Measurements from ENCODE around the gene WWC1.
"Not testable (repeated sequence)": the region's sequence is repeated elsewhere in the genome, so short reads cannot be mapped to it uniquely, and the experiment has no call there.

Gene WWC1

DNA sequence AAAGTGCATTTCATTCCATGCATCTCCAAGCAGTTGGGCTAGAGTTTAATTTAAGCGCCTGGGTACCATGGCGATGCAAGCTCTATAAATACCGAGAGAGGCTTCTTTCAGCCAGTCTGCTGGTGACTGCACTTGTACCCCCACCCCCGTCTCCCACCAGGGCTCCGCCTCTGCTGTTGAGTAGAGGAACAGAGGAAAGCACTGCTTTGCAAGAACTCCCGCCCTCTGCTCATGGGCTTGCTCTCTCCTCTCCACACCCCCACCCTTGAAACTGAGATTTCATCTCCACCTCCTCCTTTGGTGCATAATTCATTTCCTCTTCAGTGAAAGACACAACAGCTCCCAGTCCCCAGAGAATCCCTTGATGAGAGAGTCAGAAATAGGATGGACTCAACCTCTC lies 5.1 kb upstream of the WWC1 start:
- peak; percentile 55 for DNase-seq (ENCODE audit: low spot score)

GRCh38 chr5:168286863-168287262 lies 4.6 kb upstream of the WWC1 start:
- not testable (repeated sequence) for DNase-seq (ENCODE audit: low spot score)

- no peak for DNase-seq (ENCODE audit: low spot score)
These were observed 4.1 kb upstream of the WWC1 start for GRCh38 chr5:168287362-168287761.

GRCh38 chr5:168288349-168289245 lies 2.8 kb upstream of the WWC1 start:
- DNase-seq (ENCODE audit: low spot score), result peak; percentile 40

DNA sequence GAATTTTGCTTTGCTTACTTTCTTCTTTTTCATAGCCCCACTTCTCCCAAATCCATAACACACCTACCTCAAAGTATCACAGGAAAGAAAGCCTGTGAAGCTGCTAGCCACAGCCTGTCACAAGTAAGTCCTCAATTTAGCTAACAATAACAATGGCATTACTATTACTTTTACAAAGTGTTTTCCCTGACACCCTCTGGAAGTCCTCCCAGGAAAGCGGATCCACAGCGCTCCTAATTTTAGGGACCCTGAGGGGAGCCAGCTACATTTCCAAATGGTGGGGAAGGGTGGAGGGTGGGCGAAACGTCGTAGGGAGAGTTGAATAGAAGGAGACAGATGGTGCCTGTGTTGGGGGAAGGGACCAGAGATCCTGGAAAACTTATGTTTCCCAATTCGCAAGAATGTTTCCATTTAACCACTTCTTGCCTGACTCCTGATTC lies 523 bp upstream of the WWC1 start:
- no peak for DNase-seq (ENCODE audit: low spot score)

- peak; percentile 63 for DNase-seq (ENCODE audit: low spot score)
These were observed 730 bp downstream of the WWC1 start for GRCh38 chr5:168291964-168292785.

GRCh38 chr5:168292786-168293696 lies 1.6 kb downstream of the WWC1 start:
- DNase-seq (ENCODE audit: low spot score), result no peak

DNA sequence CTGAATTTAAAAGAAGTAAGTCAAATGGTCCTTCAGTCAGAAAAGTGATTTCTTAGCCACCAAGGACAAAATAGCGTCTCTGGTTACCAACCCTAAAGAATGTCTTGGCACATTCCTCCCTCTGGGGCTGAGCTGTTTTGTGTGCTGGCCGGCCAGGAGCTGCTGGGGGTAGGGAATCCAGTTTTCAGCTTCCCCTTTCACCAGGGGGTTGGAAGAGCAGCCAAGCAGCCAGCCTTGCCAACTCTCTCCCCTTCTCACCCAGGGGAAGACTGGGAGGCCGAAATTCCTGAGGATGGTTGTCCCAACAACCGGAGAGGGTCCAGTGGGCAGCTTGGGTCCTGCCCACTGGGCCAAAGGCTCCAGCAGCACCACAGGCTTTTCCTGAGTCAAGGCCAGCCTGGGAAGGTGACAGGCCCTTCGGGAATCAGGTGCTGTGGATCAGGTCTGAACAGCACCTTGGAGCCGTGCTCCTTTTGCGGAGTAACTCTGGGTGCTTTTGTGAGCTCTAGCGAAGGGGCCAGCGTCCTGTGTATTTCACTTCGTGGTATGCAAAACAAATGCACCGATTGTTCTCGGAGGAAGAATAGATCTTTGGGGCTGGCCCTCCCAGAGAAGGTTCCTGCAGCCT lies 4.2 kb downstream of the WWC1 start:
- DNase-seq (ENCODE audit: low spot score), result peak; percentile 87

DNA sequence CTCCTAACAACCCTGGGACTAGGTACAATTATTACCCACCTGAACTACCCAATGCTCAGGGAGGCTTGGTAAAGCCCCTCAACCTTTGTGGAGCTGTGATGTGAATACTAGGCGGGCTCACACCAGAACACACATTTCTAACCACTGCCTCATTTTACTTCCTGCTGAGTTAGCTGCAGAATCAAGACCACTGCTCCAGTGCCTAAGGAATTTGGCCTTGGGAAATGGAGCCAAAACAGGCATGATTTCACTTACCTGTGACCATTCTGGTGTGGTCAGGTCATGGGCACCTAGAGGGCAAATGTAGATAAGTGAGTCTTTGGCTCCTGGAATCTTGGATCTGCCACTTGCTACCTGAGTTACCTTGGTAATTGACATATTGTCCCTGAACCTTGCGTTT lies 5.2 kb downstream of the WWC1 start:
- no peak for DNase-seq (ENCODE audit: low spot score)

- DNase-seq (ENCODE audit: low spot score), result no peak
These were observed 7.5 kb downstream of the WWC1 start for GRCh38 chr5:168298949-168299348.

DNA sequence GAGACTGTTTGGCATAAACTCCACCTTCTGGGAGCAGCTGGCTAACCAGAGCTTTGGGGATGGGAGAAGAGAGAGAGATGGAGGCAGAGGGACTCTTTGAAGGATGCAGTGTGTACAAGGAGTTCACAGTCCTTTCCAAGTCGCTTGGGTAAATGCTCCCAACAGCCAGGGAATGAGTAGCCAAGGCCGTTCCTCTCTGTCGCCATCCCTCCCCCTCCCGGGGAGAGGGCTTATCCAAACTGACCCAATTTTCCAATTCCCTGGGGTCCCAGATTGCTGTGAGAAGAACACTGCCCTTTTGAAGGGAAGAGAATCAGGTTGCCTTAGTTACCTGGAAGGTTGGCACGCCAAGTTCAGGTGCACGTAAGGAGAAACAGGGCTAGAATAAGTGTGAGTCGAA lies 7.9 kb downstream of the WWC1 start:
- DNase-seq (ENCODE audit: low spot score), result no peak

DNA sequence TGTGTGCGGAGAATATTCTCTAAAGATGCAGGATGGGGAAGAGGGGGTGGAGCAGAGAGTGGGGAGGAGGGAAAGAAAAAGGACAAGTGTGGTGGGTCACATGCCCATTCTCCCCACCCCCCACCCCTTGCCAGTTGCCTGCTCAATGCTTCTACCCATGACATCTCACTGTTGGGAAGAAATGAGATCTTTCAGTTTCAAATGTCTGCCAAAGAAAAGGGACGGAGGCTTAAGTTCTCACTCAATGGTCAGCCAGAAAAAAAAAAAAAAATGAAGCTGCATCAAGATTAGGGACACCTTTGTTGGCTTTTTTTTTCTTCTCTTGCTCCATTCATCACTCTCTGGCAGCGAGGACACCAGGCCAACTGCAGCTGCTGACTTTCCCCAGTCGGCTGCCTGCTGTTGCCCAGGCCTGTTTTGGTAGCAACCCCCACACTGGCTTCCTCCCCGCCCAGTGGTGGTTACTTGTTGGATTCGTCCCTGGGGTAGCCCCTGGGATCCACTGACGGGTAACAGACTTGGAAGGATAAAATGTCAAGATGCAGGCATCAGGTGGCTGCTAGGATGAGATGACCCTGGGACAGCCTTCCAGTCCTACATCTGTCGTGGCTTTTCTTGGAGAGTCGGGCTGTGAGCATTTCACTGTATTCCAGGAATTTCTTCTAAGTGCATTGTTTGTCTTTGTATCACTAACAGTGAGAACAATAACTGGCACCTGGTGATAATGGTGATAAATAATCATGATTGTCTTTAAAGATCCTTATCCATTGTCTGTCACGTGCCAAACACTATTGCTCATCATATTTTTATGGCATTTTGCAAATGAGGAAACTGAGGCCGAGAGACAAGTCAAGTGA lies 9.1 kb downstream of the WWC1 start:
- peak; percentile 34 for DNase-seq (ENCODE audit: low spot score)

DNA sequence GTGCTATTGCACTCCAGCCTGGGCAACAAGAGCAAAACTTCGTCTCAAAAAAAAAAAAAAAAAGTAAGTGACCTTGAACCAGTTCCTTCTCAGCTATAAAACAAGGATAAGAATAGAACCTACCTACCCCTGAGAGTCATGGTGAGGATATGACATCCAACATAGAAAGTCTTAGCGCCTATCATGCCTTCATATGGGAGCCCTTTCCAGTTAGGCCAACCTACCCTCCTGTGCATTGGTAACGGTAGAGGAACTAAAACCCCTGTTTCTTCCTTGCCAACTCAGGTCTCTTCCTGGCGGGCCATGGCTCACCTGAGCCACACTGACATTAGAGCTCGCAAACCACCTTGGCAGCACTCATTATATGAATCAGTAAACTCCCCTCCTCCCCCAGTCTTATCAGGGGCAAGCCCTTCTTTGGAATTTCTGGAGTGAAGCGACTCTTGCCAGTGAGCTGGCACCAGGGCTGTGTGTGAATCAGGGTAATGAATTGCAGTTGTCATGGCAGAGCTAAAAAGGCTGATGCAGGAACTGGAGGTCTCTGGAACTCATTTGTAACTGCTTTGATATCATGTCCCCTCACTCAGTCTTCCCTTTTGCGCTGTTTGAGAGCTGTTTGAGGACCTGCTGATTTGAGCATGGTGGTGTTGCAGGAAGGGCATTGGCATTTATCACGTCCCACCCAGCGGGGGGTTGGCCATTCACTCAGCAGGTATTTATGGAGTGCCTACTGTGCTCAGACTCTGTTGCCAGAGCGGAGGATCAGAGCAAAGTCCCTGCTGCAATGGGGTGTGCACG lies 10.3 kb downstream of the WWC1 start:
- peak; percentile 34 for DNase-seq (ENCODE audit: low spot score)

DNA sequence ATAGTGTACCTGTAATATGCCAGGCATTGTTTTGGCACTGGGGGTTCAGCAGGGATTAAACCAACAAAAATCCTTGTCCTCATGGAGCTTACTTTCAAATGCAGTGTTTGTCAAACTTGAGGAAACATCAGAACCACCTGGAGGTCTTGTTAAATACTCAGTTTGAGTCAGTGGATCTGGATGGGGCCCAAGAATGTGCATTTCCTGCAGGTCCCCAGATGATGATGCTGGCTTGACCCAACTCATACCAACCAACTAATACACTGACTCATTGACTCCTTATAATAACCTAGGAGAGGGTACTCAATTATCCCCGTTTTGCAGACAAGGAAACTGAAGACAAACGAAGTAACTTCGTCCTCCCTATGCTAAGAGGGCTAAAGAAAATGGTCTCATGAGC lies 11.3 kb downstream of the WWC1 start:
- DNase-seq (ENCODE audit: low spot score), result no peak

- no peak for DNase-seq (ENCODE audit: low spot score)
These were observed 12.1 kb downstream of the WWC1 start for GRCh38 chr5:168303393-168304025.

- no peak for DNase-seq (ENCODE audit: low spot score)
These were observed 12.9 kb downstream of the WWC1 start for GRCh38 chr5:168304349-168304748.

DNA sequence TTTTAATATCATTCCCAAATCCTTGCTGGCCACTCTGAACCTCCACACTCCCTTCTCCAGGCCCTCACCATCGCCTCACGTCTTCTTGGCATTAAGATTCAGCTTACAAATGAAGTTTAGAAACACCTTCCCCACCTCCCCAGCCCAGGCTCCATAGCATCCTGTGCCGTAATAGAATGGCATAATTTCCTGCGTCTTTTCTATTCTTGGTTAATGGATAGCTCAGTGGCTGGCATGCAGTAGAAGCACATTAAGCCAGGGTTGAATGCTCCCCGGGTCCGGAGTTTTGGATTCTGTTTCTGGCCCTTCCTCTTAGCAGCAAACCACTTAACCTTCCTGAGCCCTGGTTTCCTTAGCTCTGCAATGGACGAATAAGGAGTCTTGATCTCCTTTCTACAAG lies 13.8 kb downstream of the WWC1 start:
- DNase-seq (ENCODE audit: low spot score), result no peak

GRCh38 chr5:168307022-168307421 lies 15.6 kb downstream of the WWC1 start:
- no peak for DNase-seq (ENCODE audit: low spot score)

DNA sequence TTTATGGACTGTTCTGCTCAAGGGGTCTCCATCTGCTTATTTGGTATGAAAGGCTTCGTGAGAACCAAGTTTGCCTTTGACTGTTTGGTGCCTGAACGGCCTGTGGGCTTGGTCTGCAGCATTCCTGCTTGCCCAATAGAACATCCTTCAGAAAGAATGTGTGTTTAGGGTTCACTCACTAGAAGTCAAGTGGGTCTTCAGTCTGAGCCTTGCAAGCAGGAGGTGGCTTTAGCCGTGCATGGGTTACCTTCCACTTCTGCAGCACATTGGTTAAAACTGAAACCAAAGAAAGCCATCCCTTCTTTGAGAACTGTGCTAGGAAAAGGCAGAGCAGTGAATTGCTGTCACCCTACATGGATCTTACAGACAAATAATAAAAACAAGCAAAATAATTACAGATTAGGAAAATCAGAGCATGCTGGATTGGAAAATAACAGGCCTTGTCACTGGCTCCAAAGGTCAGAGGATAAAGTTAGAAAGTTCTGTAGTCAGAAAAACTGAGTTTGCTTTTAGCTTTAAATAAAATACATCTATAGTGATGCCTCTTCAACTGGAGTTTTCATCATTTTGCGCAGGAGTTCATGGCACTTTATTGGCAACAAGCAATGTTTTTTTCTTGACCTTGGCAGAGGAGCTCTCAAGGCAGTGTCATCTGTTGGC lies 16.6 kb downstream of the WWC1 start:
- no peak for DNase-seq (ENCODE audit: low spot score)
